ENCODE measurements around the gene COX5A. TPM values are rescaled to one million over a fixed set of nuclear protein-coding genes. Genes with fewer than 3 reads are reported as not detected.

COX5A gene
- total RNA-seq, 4 donors from 2014 or later, result 58.6 to 86.2 (median 75.5) TPM

- Histone ChIP-seq H3K27me3 (no peaks in the 10 kb centered on the region), H3K36me3 (peaks cover 36 to 68% (median 64%) of the 10 kb centered on the region in 4 donors), H3K9me3 (no peaks in the 10 kb centered on the region), H3K27ac (replicated peaks in 1 of 4) (no peak overlapping the region), H3K4me1 (no peaks in the 10 kb centered on the region), H3K4me3 (no peak overlapping the region)
- intact Hi-C loops (cut with DNase I), result no loop called here
- 94% methylated on average over 9 of the region's 9 CpGs for WGBS
- no peak for DNase-seq (ENCODE audit: extremely low spot score)
- TF ChIP-seq EP300 (IDR thresholded peaks at IDR 0.05) (no peak), POLR2AphosphoS5 (IDR thresholded peaks at IDR 0.05) (no peak), CTCF (IDR thresholded peaks at IDR 0.05) (no peak), POLR2A (IDR thresholded peaks at IDR 0.05; ENCODE audit: low read depth) (no peak)
Measured at GRCh38 chr15:74913041-74913440, 24.8 kb downstream of the COX5A start.

GRCh38 chr15:74908635-74909034 lies 29.2 kb downstream of the COX5A start:
- H3K36me3 ChIP-seq, result peaks cover 22 to 42% (median 38%) of the 10 kb centered on the region in 4 donors
- peaks cover 20 to 28% (median 25%) of the 10 kb centered on the region in 4 donors for H3K4me1 ChIP-seq
- no peak overlapping the region for H3K4me3 ChIP-seq
- no peaks in the 10 kb centered on the region for H3K9me3 ChIP-seq
- no peak overlapping the region for H3K27ac ChIP-seq (replicated peaks in 1 of 4)
- intact Hi-C loops (cut with DNase I), result no loop called here
- TF ChIP-seq POLR2A (IDR thresholded peaks at IDR 0.05; ENCODE audit: low read depth) (no peak), EP300 (IDR thresholded peaks at IDR 0.05) (no peak), POLR2AphosphoS5 (IDR thresholded peaks at IDR 0.05) (no peak), CTCF (IDR thresholded peaks at IDR 0.05) (no peak)
- DNase-seq (ENCODE audit: extremely low spot score), result no peak
- no peaks in the 10 kb centered on the region for H3K27me3 ChIP-seq
- WGBS, result 97% methylated on average over 4 of the region's 4 CpGs

- Histone ChIP-seq H3K36me3 (peaks cover 17 to 45% (median 37%) of the 10 kb centered on the region in 4 donors), H3K27ac (replicated peaks in 1 of 4) (peak overlapping the region; percentile 95 to 98 (median 95)), H3K9me3 (no peaks in the 10 kb centered on the region), H3K4me1 (peaks cover 20 to 32% (median 28%) of the 10 kb centered on the region in 4 donors), H3K27me3 (no peaks in the 10 kb centered on the region), H3K4me3 (peak overlapping the region; percentile 84 to 99 (median 93))
- DNase-seq (ENCODE audit: extremely low spot score), result no peak
- intact Hi-C loops (cut with DNase I), result no loop called here
- TF ChIP-seq EP300 (IDR thresholded peaks at IDR 0.05), result no peak
- no peak for TF ChIP-seq POLR2A (IDR thresholded peaks at IDR 0.05; ENCODE audit: low read depth)
- TF ChIP-seq POLR2AphosphoS5 (IDR thresholded peaks at IDR 0.05), result no peak
- no peak for TF ChIP-seq CTCF (IDR thresholded peaks at IDR 0.05)
- WGBS, result 43% methylated on average over 8 of the region's 8 CpGs
Measured at GRCh38 chr15:74907163-74907870, 30.6 kb downstream of the COX5A start.

DNA sequence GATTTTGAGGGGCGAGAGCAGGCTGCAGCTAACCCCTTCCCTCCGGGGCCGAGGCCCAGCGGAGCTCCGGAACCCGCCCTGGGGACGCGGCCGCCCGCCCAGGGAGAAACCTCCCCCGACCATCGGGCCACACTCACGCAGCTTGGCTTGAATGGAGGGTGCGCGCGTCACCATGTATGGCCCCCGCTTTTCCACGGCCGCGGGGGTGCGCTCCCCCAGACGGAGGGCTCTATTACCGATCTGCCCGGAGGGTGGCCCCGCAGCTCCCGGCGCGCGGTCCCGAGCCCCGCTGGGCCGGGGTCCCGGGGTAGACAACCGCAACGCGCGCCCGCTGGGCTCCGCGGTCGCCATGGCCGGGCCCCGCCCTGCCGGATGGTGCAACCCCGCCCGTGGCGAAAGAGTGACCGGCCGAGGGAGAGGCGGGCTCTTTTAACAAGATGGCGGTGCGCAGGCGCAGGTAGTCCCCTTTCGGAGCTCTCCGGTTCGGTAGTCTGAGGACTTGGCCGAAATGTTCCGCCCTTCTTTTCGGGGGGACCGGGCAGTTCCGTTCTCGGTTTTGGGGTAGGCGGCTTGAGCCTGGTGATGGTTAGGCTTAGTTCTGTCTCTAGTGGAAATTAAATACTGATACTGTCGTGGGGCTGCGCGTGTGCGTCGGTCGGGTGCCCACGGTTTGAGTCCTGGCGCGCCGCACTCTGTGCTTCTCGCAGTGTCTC lies 31.3 kb downstream of the COX5A start, which contains the start of gene FAM219B:
FAM219B (minus strand) TSS at position 402 of the 713 bp plus-strand sequence; CDS start at position 351, 51 bp downstream.
- TF ChIP-seq EP300 (IDR thresholded peaks at IDR 0.05) (no peak), POLR2AphosphoS5 (IDR thresholded peaks at IDR 0.05) (peak; percentile 92 to 93), POLR2A (IDR thresholded peaks at IDR 0.05; ENCODE audit: low read depth) (peak; percentile 85), CTCF (IDR thresholded peaks at IDR 0.05) (peak in 1 of 3 experiments; percentile 9)
- 3% methylated on average over 20 of the region's 74 CpGs for WGBS
- intact Hi-C loops (cut with DNase I), result no loop called here
- Histone ChIP-seq H3K4me1 (peaks cover 20 to 40% (median 34%) of the 10 kb centered on the region in 4 donors), H3K27me3 (no peaks in the 10 kb centered on the region), H3K4me3 (peak within 1 kb of the TSS; percentile 84 to 99 (median 93)), H3K27ac (replicated peaks in 1 of 4) (peak within 1 kb of the TSS; percentile 95 to 98 (median 95)), H3K9me3 (no peaks in the 10 kb centered on the region), H3K36me3 (peaks cover 14 to 45% (median 36%) of the 10 kb centered on the region in 4 donors)
- peak; percentile 97 for DNase-seq (ENCODE audit: extremely low spot score)

Measured in esophagus muscularis mucosa (tissue), 4 donors.